GM19035 (cell line): ENCODE data around the gene WDR59.

Experiments
- ATAC-seq: cut with Tn5 transposase; IDR thresholded peaks from one replicate; pipeline ENCODE4 v1.9.1; 2021; ENCODE audit not compliant: unreplicated experiment

WDR59 gene

GRCh38 chr16:74825016-74825415 lies 159.9 kb downstream of the WDR59 start:
- ATAC-seq: no peak
